ENCODE data around the gene KCTD7. TPM values are rescaled to one million over a fixed set of nuclear protein-coding genes. Genes with fewer than 3 reads are reported as not detected.
"Not testable (repeated sequence)": the region's sequence is repeated elsewhere in the genome, so short reads cannot be mapped to it uniquely, and the experiment has no call there.

Gene KCTD7
- total RNA-seq, 2 donors from 2014 or later, result 8.6 to 10.0 TPM

GRCh38 chr7:66642932-66643331 is 14.3 kb downstream of the KCTD7 start:
- Histone ChIP-seq H3K27me3 (no peaks in the 10 kb centered on the region), H3K4me1 (no peaks in the 10 kb centered on the region), H3K36me3 (peaks cover 72% of the 10 kb centered on the region), H3K9me3 (no peaks in the 10 kb centered on the region), H3K4me3 (no peak overlapping the region), H3K27ac (no peak overlapping the region)
- DNase-seq (ENCODE audit: low spot score), result no peak
- no peak for TF ChIP-seq CTCF (IDR thresholded peaks at IDR 0.05)

GRCh38 chr7:66643395-66643794 is 14.7 kb downstream of the KCTD7 start:
- TF ChIP-seq CTCF (IDR thresholded peaks at IDR 0.05), result no peak
- peaks cover 68% of the 10 kb centered on the region for H3K36me3 ChIP-seq

GRCh38 chr7:66651026-66651425 is 22.3 kb downstream of the KCTD7 start:
- H3K36me3 ChIP-seq; H3K4me3 ChIP-seq; H3K27me3 ChIP-seq; H3K9me3 ChIP-seq; DNase-seq (ENCODE audit: low spot score); H3K27ac ChIP-seq: not testable (repeated sequence)
- peaks cover 0 to 15% of the 10 kb centered on the region in 2 donors for H3K4me1 ChIP-seq

More at GRCh38 chr7:66643395-66643794, 14.7 kb downstream of the KCTD7 start:
- Histone ChIP-seq H3K9me3 (no peaks in the 10 kb centered on the region), H3K27me3 (no peaks in the 10 kb centered on the region), H3K4me3 (no peak overlapping the region), H3K4me1 (no peaks in the 10 kb centered on the region), H3K27ac (no peak overlapping the region)
- no peak for DNase-seq (ENCODE audit: low spot score)

- H3K27ac ChIP-seq, result peak overlapping the region; percentile 95 to 99
- not testable (repeated sequence) for DNase-seq (ENCODE audit: low spot score); H3K9me3 ChIP-seq; H3K27me3 ChIP-seq; H3K36me3 ChIP-seq
- peak in 1 of 2 donors; percentile 55 for TF ChIP-seq CTCF (IDR thresholded peaks at IDR 0.05)
- peak overlapping the region; percentile 66 to 87 for H3K4me3 ChIP-seq
- peaks cover 0 to 18% of the 10 kb centered on the region in 2 donors for H3K4me1 ChIP-seq
Measured at GRCh38 chr7:66653719-66654274, 25.1 kb downstream of the KCTD7 start.

GRCh38 chr7:66654275-66655112 is 25.8 kb downstream of the KCTD7 start:
- no peaks in the 10 kb centered on the region for H3K9me3 ChIP-seq
- peak overlapping the region; percentile 66 to 87 for H3K4me3 ChIP-seq
- peak; percentile 99 for DNase-seq (ENCODE audit: low spot score)
- peaks cover 0 to 18% of the 10 kb centered on the region in 2 donors for H3K4me1 ChIP-seq
- H3K36me3 ChIP-seq, result no peaks in the 10 kb centered on the region
- TF ChIP-seq CTCF (IDR thresholded peaks at IDR 0.05), result no peak
- peak overlapping the region; percentile 95 to 99 for H3K27ac ChIP-seq
- H3K27me3 ChIP-seq, result no peaks in the 10 kb centered on the region

- H3K9me3 ChIP-seq, H3K27me3 ChIP-seq, H3K36me3 ChIP-seq: not testable (repeated sequence)
- Histone ChIP-seq H3K27ac (peak overlapping the region; percentile 95 to 99), H3K4me1 (peaks cover 0 to 18% of the 10 kb centered on the region in 2 donors), H3K4me3 (peak overlapping the region; percentile 66 to 87)
- peak; percentile 81 for DNase-seq (ENCODE audit: low spot score)
Measured at GRCh38 chr7:66655113-66655806, 26.6 kb downstream of the KCTD7 start.

- not testable (repeated sequence) for H3K9me3 ChIP-seq; H3K36me3 ChIP-seq; DNase-seq (ENCODE audit: low spot score); H3K27me3 ChIP-seq
- peaks cover 0 to 18% of the 10 kb centered on the region in 2 donors for H3K4me1 ChIP-seq
- peak overlapping the region; percentile 66 to 87 for H3K4me3 ChIP-seq
- H3K27ac ChIP-seq, result peak overlapping the region; percentile 95 to 99
Measured at GRCh38 chr7:66655826-66656485, 27.3 kb downstream of the KCTD7 start.
